ENCODE measurements around the gene TMEM187.

TMEM187 gene

DNA sequence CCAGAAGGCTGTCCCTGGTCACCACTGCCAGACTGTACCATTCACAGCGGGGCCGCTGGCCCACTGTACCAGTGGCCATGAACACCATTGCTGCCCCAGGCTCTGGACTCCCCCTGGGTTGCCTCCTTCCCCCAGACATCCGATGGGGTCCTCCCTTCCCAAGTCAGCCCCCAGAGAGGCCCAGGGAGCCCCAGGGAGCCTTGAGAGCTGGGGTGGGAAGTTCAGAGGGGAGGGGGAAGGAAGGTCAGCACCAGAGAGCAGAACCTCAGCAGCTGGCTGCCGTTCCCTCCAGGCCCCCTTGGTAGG, 46.0 kb upstream of the TMEM187 start:
- TF ChIP-seq, protein P1, sequence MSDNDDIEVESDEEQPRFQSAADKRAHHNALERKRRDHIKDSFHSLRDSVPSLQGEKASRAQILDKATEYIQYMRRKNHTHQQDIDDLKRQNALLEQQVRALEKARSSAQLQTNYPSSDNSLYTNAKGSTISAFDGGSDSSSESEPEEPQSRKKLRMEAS (IDR thresholded peaks at IDR 0.05) = no peak
- no peak for TF ChIP-seq RAD21 (IDR thresholded peaks at IDR 0.05; ENCODE audit: low read depth)
- TF ChIP-seq CEBPB (IDR thresholded peaks at IDR 0.05) = no peak
- TF ChIP-seq ZBTB7A (IDR thresholded peaks at IDR 0.05; ENCODE audit: low read depth) = no peak
- TF ChIP-seq, protein P2, sequence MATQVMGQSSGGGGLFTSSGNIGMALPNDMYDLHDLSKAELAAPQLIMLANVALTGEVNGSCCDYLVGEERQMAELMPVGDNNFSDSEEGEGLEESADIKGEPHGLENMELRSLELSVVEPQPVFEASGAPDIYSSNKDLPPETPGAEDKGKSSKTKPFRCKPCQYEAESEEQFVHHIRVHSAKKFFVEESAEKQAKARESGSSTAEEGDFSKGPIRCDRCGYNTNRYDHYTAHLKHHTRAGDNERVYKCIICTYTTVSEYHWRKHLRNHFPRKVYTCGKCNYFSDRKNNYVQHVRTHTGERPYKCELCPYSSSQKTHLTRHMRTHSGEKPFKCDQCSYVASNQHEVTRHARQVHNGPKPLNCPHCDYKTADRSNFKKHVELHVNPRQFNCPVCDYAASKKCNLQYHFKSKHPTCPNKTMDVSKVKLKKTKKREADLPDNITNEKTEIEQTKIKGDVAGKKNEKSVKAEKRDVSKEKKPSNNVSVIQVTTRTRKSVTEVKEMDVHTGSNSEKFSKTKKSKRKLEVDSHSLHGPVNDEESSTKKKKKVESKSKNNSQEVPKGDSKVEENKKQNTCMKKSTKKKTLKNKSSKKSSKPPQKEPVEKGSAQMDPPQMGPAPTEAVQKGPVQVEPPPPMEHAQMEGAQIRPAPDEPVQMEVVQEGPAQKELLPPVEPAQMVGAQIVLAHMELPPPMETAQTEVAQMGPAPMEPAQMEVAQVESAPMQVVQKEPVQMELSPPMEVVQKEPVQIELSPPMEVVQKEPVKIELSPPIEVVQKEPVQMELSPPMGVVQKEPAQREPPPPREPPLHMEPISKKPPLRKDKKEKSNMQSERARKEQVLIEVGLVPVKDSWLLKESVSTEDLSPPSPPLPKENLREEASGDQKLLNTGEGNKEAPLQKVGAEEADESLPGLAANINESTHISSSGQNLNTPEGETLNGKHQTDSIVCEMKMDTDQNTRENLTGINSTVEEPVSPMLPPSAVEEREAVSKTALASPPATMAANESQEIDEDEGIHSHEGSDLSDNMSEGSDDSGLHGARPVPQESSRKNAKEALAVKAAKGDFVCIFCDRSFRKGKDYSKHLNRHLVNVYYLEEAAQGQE (IDR thresholded peaks at IDR 0.05; ENCODE audit: low read depth) = no peak
- TF ChIP-seq EGR1 (IDR thresholded peaks at IDR 0.05) = no peak

DNA sequence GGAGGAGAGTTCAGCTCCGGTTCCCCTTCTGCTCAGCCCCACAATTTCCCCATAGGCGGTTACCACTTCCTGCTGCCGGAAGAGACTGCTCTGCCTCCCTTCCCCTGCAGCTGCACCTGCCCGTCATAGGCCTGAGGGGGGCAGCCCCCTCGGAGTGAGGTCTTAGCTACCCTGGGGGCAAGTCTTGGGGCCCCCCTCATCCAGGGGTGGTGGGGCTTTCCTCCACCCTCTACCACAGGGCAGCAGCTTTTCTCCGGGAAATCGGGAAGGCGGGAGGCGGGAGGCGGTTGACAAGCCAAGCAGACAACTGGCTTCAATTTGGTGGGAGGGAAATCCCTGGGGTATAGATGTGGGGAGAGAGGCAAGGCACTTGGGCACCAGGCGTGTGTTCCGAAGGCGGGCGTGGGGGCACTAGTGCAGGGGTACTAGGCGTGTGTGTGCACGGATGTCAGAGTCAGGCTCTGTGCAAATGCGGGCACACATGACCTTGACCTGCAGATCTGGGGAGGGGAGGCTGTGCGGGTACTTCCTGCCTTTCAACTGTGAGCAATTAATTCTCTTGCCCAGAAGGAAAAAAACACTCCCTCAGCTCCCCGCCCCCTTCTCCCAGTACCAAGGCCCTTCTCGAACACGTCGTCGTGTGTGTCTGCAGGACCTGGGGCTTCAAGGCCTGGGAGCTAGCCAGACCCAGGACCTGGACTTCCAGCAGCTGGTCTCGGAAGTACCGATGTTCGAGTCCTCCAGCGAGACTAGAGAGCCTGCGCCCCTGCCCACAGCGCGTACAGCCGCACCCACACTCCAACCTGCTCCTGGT, 45.5 kb upstream of the TMEM187 start:
- no peak for TF ChIP-seq ZBTB7A (IDR thresholded peaks at IDR 0.05; ENCODE audit: low read depth)
- no peak for TF ChIP-seq TAF1 (IDR thresholded peaks at IDR 0.05; ENCODE audit: low read depth)
- TF ChIP-seq EP300 (IDR thresholded peaks at IDR 0.05; ENCODE audit: borderline replicate concordance) = no peak
- no peak for TF ChIP-seq CEBPB (IDR thresholded peaks at IDR 0.05)
- no peak for TF ChIP-seq YY1 (IDR thresholded peaks at IDR 0.05; ENCODE audit: low read depth)
- TF ChIP-seq NFIC (IDR thresholded peaks at IDR 0.05) = no peak
- TF ChIP-seq, protein P3, sequence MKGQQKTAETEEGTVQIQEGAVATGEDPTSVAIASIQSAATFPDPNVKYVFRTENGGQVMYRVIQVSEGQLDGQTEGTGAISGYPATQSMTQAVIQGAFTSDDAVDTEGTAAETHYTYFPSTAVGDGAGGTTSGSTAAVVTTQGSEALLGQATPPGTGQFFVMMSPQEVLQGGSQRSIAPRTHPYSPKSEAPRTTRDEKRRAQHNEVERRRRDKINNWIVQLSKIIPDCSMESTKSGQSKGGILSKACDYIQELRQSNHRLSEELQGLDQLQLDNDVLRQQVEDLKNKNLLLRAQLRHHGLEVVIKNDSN (IDR thresholded peaks at IDR 0.05) = no peak
- TF ChIP-seq CREB1 (IDR thresholded peaks at IDR 0.05; ENCODE audit: low read depth) = no peak

DNA sequence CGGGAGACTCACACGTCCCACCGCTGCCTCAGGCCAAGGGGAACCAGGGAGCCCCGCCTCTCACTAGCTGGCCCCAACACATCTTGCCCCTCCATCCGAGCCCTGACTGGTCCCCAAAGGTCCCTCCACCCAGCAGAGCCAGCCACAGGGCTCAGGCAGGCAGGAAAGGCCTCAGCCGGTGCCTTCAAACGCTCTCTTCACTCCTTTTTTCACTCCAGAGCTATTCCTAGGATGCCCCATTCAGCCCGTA, 45.0 kb upstream of the TMEM187 start:
- TF ChIP-seq RAD21 (IDR thresholded peaks at IDR 0.05; ENCODE audit: low read depth) (no peak), FOXM1 (IDR thresholded peaks at IDR 0.05; ENCODE audit: borderline replicate concordance, low read depth) (no peak), CEBPB (IDR thresholded peaks at IDR 0.05) (no peak), NFIC (IDR thresholded peaks at IDR 0.05) (no peak), TCF12 (IDR thresholded peaks at IDR 0.05; ENCODE audit: low read depth) (no peak), TAF1 (IDR thresholded peaks at IDR 0.05; ENCODE audit: low read depth) (no peak), EP300 (IDR thresholded peaks at IDR 0.05; ENCODE audit: borderline replicate concordance) (no peak), EGR1 (IDR thresholded peaks at IDR 0.05) (no peak), YY1 (IDR thresholded peaks at IDR 0.05; ENCODE audit: low read depth) (no peak), CREB1 (IDR thresholded peaks at IDR 0.05; ENCODE audit: low read depth) (no peak), ZBTB7A (IDR thresholded peaks at IDR 0.05; ENCODE audit: low read depth) (no peak), TEAD4 (IDR thresholded peaks at IDR 0.05) (no peak)
- TF ChIP-seq, protein P2 (IDR thresholded peaks at IDR 0.05; ENCODE audit: low read depth) = no peak
- TF ChIP-seq, protein P1 (IDR thresholded peaks at IDR 0.05) = no peak
- TF ChIP-seq, protein P3 (IDR thresholded peaks at IDR 0.05) = no peak

DNA sequence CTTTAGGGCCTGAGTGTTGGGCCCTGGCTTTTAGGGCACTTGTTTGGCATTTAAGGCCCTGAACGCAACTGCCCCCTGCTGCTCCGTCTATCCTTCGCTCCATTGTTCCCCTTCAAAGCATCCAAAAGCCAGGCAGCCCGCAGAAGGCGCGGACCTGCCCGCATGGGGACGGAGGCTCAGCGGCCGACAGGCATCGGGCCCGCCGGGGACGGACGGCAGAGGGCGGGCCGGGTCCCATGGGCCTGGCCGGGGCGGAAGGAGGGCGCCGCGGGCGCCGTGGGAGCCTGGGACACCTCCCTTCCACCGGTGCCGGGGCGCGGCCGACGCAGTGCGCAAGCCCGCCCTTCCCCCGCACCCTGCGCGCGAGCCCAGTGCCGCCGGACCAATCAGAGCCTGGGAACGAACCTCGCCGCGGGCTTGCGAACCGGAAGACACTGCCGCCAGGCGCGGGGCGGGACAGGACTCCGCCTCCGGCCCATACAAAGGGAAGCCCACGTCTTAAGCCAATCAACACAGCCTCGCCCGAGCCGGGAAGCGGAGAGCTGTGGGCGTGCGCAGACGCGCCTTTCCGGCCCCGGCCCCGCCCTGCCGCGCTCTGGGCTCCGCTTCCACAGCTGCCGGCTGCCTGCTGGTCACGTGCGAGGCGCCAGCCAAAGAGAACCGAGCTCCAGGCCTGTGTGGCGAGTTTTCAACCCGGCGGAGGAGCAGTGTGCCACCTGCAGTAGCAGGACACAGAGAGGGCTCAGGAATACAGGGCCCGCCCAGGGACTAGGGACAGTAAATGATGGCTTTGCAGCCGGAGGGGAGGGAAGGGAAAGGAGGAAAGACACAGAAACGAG, 44.4 kb upstream of the TMEM187 start:
- no peak for TF ChIP-seq TAF1 (IDR thresholded peaks at IDR 0.05; ENCODE audit: low read depth)
- TF ChIP-seq ZBTB7A (IDR thresholded peaks at IDR 0.05; ENCODE audit: low read depth) = no peak
- no peak for TF ChIP-seq NFIC (IDR thresholded peaks at IDR 0.05)
- TF ChIP-seq, protein P1 (IDR thresholded peaks at IDR 0.05) = peak; percentile 60; the same call in 1 of the 2 replicates
- peak; percentile 18; the same call in 1 of the 2 replicates for TF ChIP-seq EP300 (IDR thresholded peaks at IDR 0.05; ENCODE audit: borderline replicate concordance)
- TF ChIP-seq TCF12 (IDR thresholded peaks at IDR 0.05; ENCODE audit: low read depth) = peak; percentile 46
- no peak for TF ChIP-seq EGR1 (IDR thresholded peaks at IDR 0.05)
- TF ChIP-seq, protein P3 (IDR thresholded peaks at IDR 0.05) = peak; percentile 94
- no peak for TF ChIP-seq CEBPB (IDR thresholded peaks at IDR 0.05)
- peak; percentile 8; the same call in 1 of the 2 replicates for TF ChIP-seq RAD21 (IDR thresholded peaks at IDR 0.05; ENCODE audit: low read depth)
- TF ChIP-seq TEAD4 (IDR thresholded peaks at IDR 0.05) = no peak

DNA sequence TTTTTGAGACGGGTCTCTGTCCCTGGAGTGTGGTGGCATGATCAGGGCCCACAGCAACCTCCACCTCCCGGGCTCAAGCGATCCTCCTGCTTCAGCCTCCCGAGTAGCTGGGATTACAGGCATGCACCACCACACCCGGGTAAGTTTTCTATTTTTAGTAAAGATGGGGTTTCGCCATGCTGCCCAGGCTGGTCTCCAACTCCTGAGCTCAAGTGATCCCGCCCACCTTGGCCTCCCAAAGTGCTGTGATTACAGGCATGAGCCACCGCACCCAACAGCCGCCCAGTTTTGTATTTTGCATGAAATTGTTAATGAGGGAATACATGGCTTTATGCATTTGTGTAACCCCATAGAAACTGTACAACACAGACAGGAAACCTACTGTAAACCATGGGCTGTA, 43.7 kb upstream of the TMEM187 start:
- TF ChIP-seq, protein P1 (IDR thresholded peaks at IDR 0.05) = no peak
- TF ChIP-seq CEBPB (IDR thresholded peaks at IDR 0.05) (no peak), ZBTB7A (IDR thresholded peaks at IDR 0.05; ENCODE audit: low read depth) (no peak), EP300 (IDR thresholded peaks at IDR 0.05; ENCODE audit: borderline replicate concordance) (no peak), TAF1 (IDR thresholded peaks at IDR 0.05; ENCODE audit: low read depth) (no peak), FOXM1 (IDR thresholded peaks at IDR 0.05; ENCODE audit: borderline replicate concordance, low read depth) (no peak), NFIC (IDR thresholded peaks at IDR 0.05) (no peak), YY1 (IDR thresholded peaks at IDR 0.05; ENCODE audit: low read depth) (no peak), TEAD4 (IDR thresholded peaks at IDR 0.05) (no peak), RAD21 (IDR thresholded peaks at IDR 0.05; ENCODE audit: low read depth) (no peak), EGR1 (IDR thresholded peaks at IDR 0.05) (no peak), TCF12 (IDR thresholded peaks at IDR 0.05; ENCODE audit: low read depth) (no peak), CREB1 (IDR thresholded peaks at IDR 0.05; ENCODE audit: low read depth) (no peak)
- TF ChIP-seq, protein P2 (IDR thresholded peaks at IDR 0.05; ENCODE audit: low read depth) = no peak
- TF ChIP-seq, protein P3 (IDR thresholded peaks at IDR 0.05) = no peak
